Right kidney (tissue), 9 donors: Measurements from ENCODE around the gene GALNT7.
"Not testable (repeated sequence)": the region's sequence is repeated elsewhere in the genome, so short reads cannot be mapped to it uniquely, and the experiment has no call there.

Source experiments
- DNase-seq: peaks from one replicate; pipeline ENCODE4 v3.0.0-alpha.2; 2016
- long read RNA-seq, 8 donors: transcript quantifications; one replicate each; lab custom pipeline, GENCODE V29; 2026

Gene GALNT7
- long read RNA-seq, donor 1, full-length matches to known transcripts = 3 of 3 reads
- long read RNA-seq, donor 1, partial matches to known transcripts = 0 of 3 reads
- long read RNA-seq, donor 1, other reads (novel, unspliced or antisense) = 0 of 3 reads
- long read RNA-seq, donor 2, full-length matches to known transcripts = 1 of 1 reads
- long read RNA-seq, donor 2, partial matches to known transcripts = 0 of 1 reads
- long read RNA-seq, donor 2, other reads (novel, unspliced or antisense) = 0 of 1 reads
- long read RNA-seq, donor 3, full-length matches to known transcripts = 1 of 1 reads
- long read RNA-seq, donor 3, partial matches to known transcripts = 0 of 1 reads
- long read RNA-seq, donor 3, other reads (novel, unspliced or antisense) = 0 of 1 reads
- long read RNA-seq, donor 4, full-length matches to known transcripts = 6 of 11 reads
- long read RNA-seq, donor 4, partial matches to known transcripts = 5 of 11 reads
- long read RNA-seq, donor 4, other reads (novel, unspliced or antisense) = 0 of 11 reads
- long read RNA-seq, donor 5, full-length matches to known transcripts = 4 of 4 reads
- long read RNA-seq, donor 5, partial matches to known transcripts = 0 of 4 reads
- long read RNA-seq, donor 5, other reads (novel, unspliced or antisense) = 0 of 4 reads
- long read RNA-seq, donor 6 = 0 reads
- long read RNA-seq, donor 7, full-length matches to known transcripts = 7 of 930 reads
- long read RNA-seq, donor 7, partial matches to known transcripts = 871 of 930 reads
- long read RNA-seq, donor 7, other reads (novel, unspliced or antisense) = 52 of 930 reads
- long read RNA-seq, donor 8, full-length matches to known transcripts = 4 of 4 reads
- long read RNA-seq, donor 8, partial matches to known transcripts = 0 of 4 reads
- long read RNA-seq, donor 8, other reads (novel, unspliced or antisense) = 0 of 4 reads

- DNase-seq = peak; percentile 88
Observed at GRCh38 chr4:173168396-173169177, at the start of gene GALNT7. TSS of gene GALNT7 (plus strand) at chr4:173168811. CDS start at chr4:173168836, 25 bp downstream.

- DNase-seq = not testable (repeated sequence)
Observed at GRCh38 chr4:173118819-173119218, 49.8 kb upstream of the GALNT7 start.

- DNase-seq = no peak
Observed at GRCh38 chr4:173119818-173120217, 48.8 kb upstream of the GALNT7 start.

- DNase-seq = no peak
Observed at GRCh38 chr4:173121076-173121561, 47.5 kb upstream of the GALNT7 start.

GRCh38 chr4:173124209-173124865 lies 44.3 kb upstream of the GALNT7 start:
- no peak for DNase-seq

GRCh38 chr4:173125216-173125812 lies 43.3 kb upstream of the GALNT7 start:
- no peak for DNase-seq

GRCh38 chr4:173128199-173128890 lies 40.3 kb upstream of the GALNT7 start:
- DNase-seq = no peak

GRCh38 chr4:173130687-173131086 lies 37.9 kb upstream of the GALNT7 start:
- no peak for DNase-seq

GRCh38 chr4:173134426-173134825 lies 34.2 kb upstream of the GALNT7 start:
- no peak for DNase-seq

GRCh38 chr4:173135241-173135847 lies 33.3 kb upstream of the GALNT7 start:
- DNase-seq = no peak

GRCh38 chr4:173138624-173139023 lies 30.0 kb upstream of the GALNT7 start:
- no peak for DNase-seq

GRCh38 chr4:173139561-173139960 lies 29.1 kb upstream of the GALNT7 start:
- DNase-seq = no peak

GRCh38 chr4:173145131-173145530 lies 23.5 kb upstream of the GALNT7 start:
- no peak for DNase-seq

GRCh38 chr4:173146456-173146855 lies 22.2 kb upstream of the GALNT7 start:
- no peak for DNase-seq

- DNase-seq = no peak
Observed at GRCh38 chr4:173151496-173151895, 17.1 kb upstream of the GALNT7 start.

GRCh38 chr4:173152104-173152503 lies 16.5 kb upstream of the GALNT7 start:
- no peak for DNase-seq

GRCh38 chr4:173153445-173153844 lies 15.2 kb upstream of the GALNT7 start:
- no peak for DNase-seq

- DNase-seq = no peak
Observed at GRCh38 chr4:173159791-173160190, 8.8 kb upstream of the GALNT7 start.

GRCh38 chr4:173160871-173161270 lies 7.7 kb upstream of the GALNT7 start:
- no peak for DNase-seq

GRCh38 chr4:173161311-173161710 lies 7.3 kb upstream of the GALNT7 start:
- DNase-seq = no peak
